Activated naive CD4-positive, alpha-beta T cell treated with anti-CD3 and anti-CD28 coated beads, Interleukin-2, amount 50 U/mL, for 72 hours (primary cell): ENCODE measurements around the gene CNTNAP2. TPM values are rescaled to one million over a fixed set of nuclear protein-coding genes. Genes with fewer than 3 reads are reported as not detected.

ENCODE experiments used
- ATAC-seq, 2 donors: fragments of 150-1000 bp; cut with Tn5 transposase; 2 replicates each; pipeline ENCODE4 v1.10.0; 2021; ENCODE audit warnings: mild to moderate bottlenecking in 2 of 2, moderate library complexity in 2 of 2
- DNase-seq, 2 donors: peaks; one replicate each; pipeline ENCODE4 v3.0.0; 2021 to 2022; ENCODE audit warnings: low spot score in 2 of 2
- H3K27ac Mint-ChIP-seq, 2 donors: one replicate each; pipeline ENCODE4 v1.8.0; 2022; ENCODE audit warnings: mild to moderate bottlenecking in 2 of 2, mixed read lengths in 2 of 2
- H3K36me3 Mint-ChIP-seq, 2 donors: one replicate each; pipeline ENCODE4 v1.8.0; 2022; ENCODE audit warnings: mixed read lengths in 2 of 2
- H3K9me3 Mint-ChIP-seq, 2 donors: one replicate each; pipeline ENCODE4 v1.8.0; 2022; ENCODE audit warnings: mixed read lengths in 2 of 2
- total RNA-seq, 2 donors: library from RNA; stranded (reverse); gene quantifications; one replicate each; pipeline ENCODE4 v1.2.3, GENCODE V29; 2022

Gene CNTNAP2
- total RNA-seq, 2 donors from 2014 or later = not detected

GRCh38 chr7:148159331-148159730, 2042.7 kb downstream of the CNTNAP2 start:
- Mint-ChIP-seq H3K9me3 (no peaks in the 10 kb centered on the region), H3K36me3 (no peaks in the 10 kb centered on the region), H3K27ac (no peak overlapping the region)
- DNase-seq = no peak
- no peak for ATAC-seq

GRCh38 chr7:148161776-148162175, 2045.2 kb downstream of the CNTNAP2 start:
- H3K9me3 Mint-ChIP-seq = no peaks in the 10 kb centered on the region
- H3K27ac Mint-ChIP-seq = no peak overlapping the region
- H3K36me3 Mint-ChIP-seq = no peaks in the 10 kb centered on the region
- no peak for ATAC-seq
- DNase-seq = no peak

- no peak for ATAC-seq
- Mint-ChIP-seq H3K9me3 (no peaks in the 10 kb centered on the region), H3K27ac (no peak overlapping the region)
Observed at GRCh38 chr7:148162808-148163207, 2046.2 kb downstream of the CNTNAP2 start.

GRCh38 chr7:148163246-148163645, 2046.6 kb downstream of the CNTNAP2 start:
- Mint-ChIP-seq H3K36me3 (no peaks in the 10 kb centered on the region), H3K27ac (no peak overlapping the region), H3K9me3 (no peaks in the 10 kb centered on the region)
- ATAC-seq (no peak), DNase-seq (no peak)

More at GRCh38 chr7:148162808-148163207, 2046.2 kb downstream of the CNTNAP2 start:
- DNase-seq = no peak
- no peaks in the 10 kb centered on the region for H3K36me3 Mint-ChIP-seq

GRCh38 chr7:148172920-148173319, 2056.3 kb downstream of the CNTNAP2 start:
- Mint-ChIP-seq H3K9me3 (no peaks in the 10 kb centered on the region), H3K27ac (no peak overlapping the region), H3K36me3 (no peaks in the 10 kb centered on the region)
- ATAC-seq = no peak
- no peak for DNase-seq

- Mint-ChIP-seq H3K36me3 (no peaks in the 10 kb centered on the region), H3K27ac (no peak overlapping the region), H3K9me3 (no peaks in the 10 kb centered on the region)
- DNase-seq (no peak), ATAC-seq (no peak)
Observed at GRCh38 chr7:148173369-148173768, 2056.8 kb downstream of the CNTNAP2 start.

GRCh38 chr7:148174376-148174775, 2057.8 kb downstream of the CNTNAP2 start:
- DNase-seq = no peak
- no peak overlapping the region for H3K27ac Mint-ChIP-seq
- no peaks in the 10 kb centered on the region for H3K36me3 Mint-ChIP-seq
- ATAC-seq = no peak
- no peaks in the 10 kb centered on the region for H3K9me3 Mint-ChIP-seq

- ATAC-seq (no peak), DNase-seq (no peak)
- H3K36me3 Mint-ChIP-seq = no peaks in the 10 kb centered on the region
- H3K27ac Mint-ChIP-seq = no peak overlapping the region
- H3K9me3 Mint-ChIP-seq = no peaks in the 10 kb centered on the region
Observed at GRCh38 chr7:148175512-148175911, 2058.9 kb downstream of the CNTNAP2 start.

GRCh38 chr7:148177972-148178371, 2061.4 kb downstream of the CNTNAP2 start:
- Mint-ChIP-seq H3K36me3 (no peaks in the 10 kb centered on the region), H3K9me3 (no peaks in the 10 kb centered on the region), H3K27ac (no peak overlapping the region)
- no peak for DNase-seq
- no peak for ATAC-seq

- no peak for DNase-seq
- ATAC-seq = no peak
- no peaks in the 10 kb centered on the region for H3K9me3 Mint-ChIP-seq
- no peaks in the 10 kb centered on the region for H3K36me3 Mint-ChIP-seq
- H3K27ac Mint-ChIP-seq = no peak overlapping the region
Observed at GRCh38 chr7:148180075-148180474, 2063.5 kb downstream of the CNTNAP2 start.

GRCh38 chr7:148182264-148182663, 2065.7 kb downstream of the CNTNAP2 start:
- no peaks in the 10 kb centered on the region for H3K9me3 Mint-ChIP-seq
- no peak for ATAC-seq
- no peaks in the 10 kb centered on the region for H3K36me3 Mint-ChIP-seq
- no peak overlapping the region for H3K27ac Mint-ChIP-seq
- DNase-seq = no peak

GRCh38 chr7:148185041-148185440, 2068.4 kb downstream of the CNTNAP2 start:
- ATAC-seq = no peak
- H3K9me3 Mint-ChIP-seq = no peaks in the 10 kb centered on the region
- H3K27ac Mint-ChIP-seq = no peak overlapping the region
- H3K36me3 Mint-ChIP-seq = no peaks in the 10 kb centered on the region
- no peak for DNase-seq

GRCh38 chr7:148187471-148187870, 2070.9 kb downstream of the CNTNAP2 start:
- H3K27ac Mint-ChIP-seq = no peak overlapping the region
- no peak for ATAC-seq
- no peak for DNase-seq
- no peaks in the 10 kb centered on the region for H3K9me3 Mint-ChIP-seq
- no peaks in the 10 kb centered on the region for H3K36me3 Mint-ChIP-seq

GRCh38 chr7:148191391-148192065, 2074.9 kb downstream of the CNTNAP2 start:
- no peaks in the 10 kb centered on the region for H3K36me3 Mint-ChIP-seq
- H3K27ac Mint-ChIP-seq = no peak overlapping the region
- no peak for ATAC-seq
- H3K9me3 Mint-ChIP-seq = no peaks in the 10 kb centered on the region
- no peak for DNase-seq

GRCh38 chr7:148192491-148192890, 2075.9 kb downstream of the CNTNAP2 start:
- no peak overlapping the region for H3K27ac Mint-ChIP-seq
- DNase-seq (no peak), ATAC-seq (no peak)
- H3K36me3 Mint-ChIP-seq = no peaks in the 10 kb centered on the region
- no peaks in the 10 kb centered on the region for H3K9me3 Mint-ChIP-seq

- ATAC-seq (no peak), DNase-seq (no peak)
- no peak overlapping the region for H3K27ac Mint-ChIP-seq
Observed at GRCh38 chr7:148201992-148202391, 2085.4 kb downstream of the CNTNAP2 start.

GRCh38 chr7:148204639-148205304, 2088.2 kb downstream of the CNTNAP2 start:
- ATAC-seq (no peak), DNase-seq (no peak)
- H3K9me3 Mint-ChIP-seq = no peaks in the 10 kb centered on the region
- no peak overlapping the region for H3K27ac Mint-ChIP-seq
- no peaks in the 10 kb centered on the region for H3K36me3 Mint-ChIP-seq

More at GRCh38 chr7:148201992-148202391, 2085.4 kb downstream of the CNTNAP2 start:
- Mint-ChIP-seq H3K36me3 (no peaks in the 10 kb centered on the region), H3K9me3 (no peaks in the 10 kb centered on the region)

GRCh38 chr7:148209643-148210190, 2093.1 kb downstream of the CNTNAP2 start:
- ATAC-seq (no peak), DNase-seq (no peak)
- H3K36me3 Mint-ChIP-seq = no peaks in the 10 kb centered on the region
- H3K27ac Mint-ChIP-seq = no peak overlapping the region
- no peaks in the 10 kb centered on the region for H3K9me3 Mint-ChIP-seq
